Measurements from ENCODE around the gene PTCRA.
A peak's percentile ranks its signal among the peaks of the same experiment; 100 is the strongest.
"Not testable (repeated sequence)": the region's sequence is repeated elsewhere in the genome, so short reads cannot be mapped to it uniquely, and the experiment has no call there.

The PTCRA gene

DNA sequence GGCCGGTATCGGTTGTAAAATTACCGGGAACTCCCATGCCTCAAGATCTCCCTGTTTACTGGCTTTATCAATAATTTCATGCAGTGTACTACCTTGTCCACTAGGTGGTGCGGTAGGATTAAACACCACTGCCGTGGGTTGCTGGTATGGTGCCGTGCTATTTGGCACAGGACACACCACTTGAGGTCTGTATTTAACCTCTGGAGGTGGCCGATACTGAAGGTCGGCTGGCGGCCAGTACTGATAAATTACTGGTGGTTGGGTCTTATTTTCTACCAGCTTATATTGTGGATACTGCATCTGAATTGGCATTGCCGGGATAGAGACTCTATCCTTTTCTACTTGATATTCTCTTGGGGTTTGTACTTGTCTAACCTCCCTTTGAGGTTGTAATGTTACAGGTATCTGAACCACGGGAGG, 14.3 kb upstream of the PTCRA start:
- Histone ChIP-seq H3K4me2 (ENCODE audit: low read length) (no peak overlapping the region), H3K9me3 (ENCODE audit: low read length) (no peaks in the 10 kb centered on the region), H4K20me1 (ENCODE audit: insufficient read depth, low read length) (no peaks in the 10 kb centered on the region), H3K9ac (ENCODE audit: low read length) (no peak overlapping the region), H3K9me2 (ENCODE audit: low read depth, low read length) (no peaks in the 10 kb centered on the region), H3F3A (ENCODE audit: insufficient read depth, low read length) (no peaks in the 10 kb centered on the region), H3K27me3 (ENCODE audit: insufficient read depth, low read length) (no peaks in the 10 kb centered on the region), H3K79me2 (ENCODE audit: insufficient read depth, low read length) (no peaks in the 10 kb centered on the region), H2AFZ (ENCODE audit: low read length) (no peak overlapping the region), H3K36me3 (ENCODE audit: insufficient read depth, low read length) (no peaks in the 10 kb centered on the region), H3K27ac (ENCODE audit: low read depth, low read length, poor library complexity, severe bottlenecking) (no peak overlapping the region), H3K4me3 (ENCODE audit: low read depth, low read length, poor library complexity, severe bottlenecking) (no peak overlapping the region), H3K4me1 (ENCODE audit: insufficient read depth, low read length, severe bottlenecking) (peaks cover 21% of the 10 kb centered on the region)
- peak; percentile 87 for TF ChIP-seq CTCF (IDR thresholded peaks at IDR 0.05; ENCODE audit: low read length)
- TF ChIP-seq EZH2 (IDR thresholded peaks at IDR 0.05; ENCODE audit: borderline replicate concordance, low read length), result no peak

DNA sequence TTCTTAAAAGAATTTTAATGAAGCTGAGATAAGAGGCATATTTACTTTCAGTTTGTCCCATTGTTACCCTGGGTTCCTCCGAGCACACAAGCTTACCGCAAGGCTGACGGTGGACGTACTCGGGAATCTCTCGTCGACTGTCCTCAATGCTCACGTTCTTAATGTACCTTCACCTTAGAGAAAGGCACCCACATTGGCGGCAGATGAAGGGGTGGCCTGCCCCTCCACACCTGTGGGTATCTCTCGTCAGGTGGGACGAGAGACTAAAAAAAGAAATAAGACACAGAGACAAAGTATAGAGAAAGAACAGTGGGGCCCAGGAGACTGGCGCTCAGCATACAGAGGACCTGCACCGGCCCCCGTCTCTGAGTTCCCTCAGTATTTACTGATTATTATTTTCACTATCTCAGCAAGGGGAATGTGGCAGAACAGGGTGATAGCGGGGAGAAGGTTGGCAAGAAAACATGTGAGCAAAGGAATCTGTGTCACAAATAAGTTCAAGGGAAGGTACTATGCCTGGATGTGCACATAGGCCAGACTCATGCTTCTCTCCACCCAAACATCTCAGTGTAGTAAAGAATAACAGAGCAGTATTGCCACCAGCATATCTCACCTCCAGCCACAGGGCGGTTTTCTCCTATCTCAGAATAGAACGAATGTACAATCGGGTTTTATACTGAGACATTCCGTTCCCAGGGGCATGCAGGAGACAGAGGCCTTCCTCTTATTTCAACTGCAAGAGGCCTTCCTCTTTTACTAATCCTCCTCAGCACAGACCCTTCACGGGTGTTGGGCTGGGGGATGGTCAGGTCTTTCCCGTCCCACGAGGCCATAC, 13.2 kb upstream of the PTCRA start:
- H3K9me2 ChIP-seq (ENCODE audit: low read depth, low read length); H3K27ac ChIP-seq (ENCODE audit: low read depth, low read length, poor library complexity, severe bottlenecking); H2AFZ ChIP-seq (ENCODE audit: low read length); H3K79me2 ChIP-seq (ENCODE audit: insufficient read depth, low read length); H3K36me3 ChIP-seq (ENCODE audit: insufficient read depth, low read length); H4K20me1 ChIP-seq (ENCODE audit: insufficient read depth, low read length); H3K27me3 ChIP-seq (ENCODE audit: insufficient read depth, low read length); H3K9ac ChIP-seq (ENCODE audit: low read length); H3F3A ChIP-seq (ENCODE audit: insufficient read depth, low read length); H3K4me3 ChIP-seq (ENCODE audit: low read depth, low read length, poor library complexity, severe bottlenecking); H3K9me3 ChIP-seq (ENCODE audit: low read length): not testable (repeated sequence)
- peaks cover 21% of the 10 kb centered on the region for H3K4me1 ChIP-seq (ENCODE audit: insufficient read depth, low read length, severe bottlenecking)
- 0 out of 2 replicates have a peak overlapping the region, but pooled peaks have one; percentile 7 for H3K4me2 ChIP-seq (ENCODE audit: low read length)

- H2AFZ ChIP-seq (ENCODE audit: low read length), result no peak overlapping the region
- H3K36me3 ChIP-seq (ENCODE audit: insufficient read depth, low read length), result no peaks in the 10 kb centered on the region
- H3K79me2 ChIP-seq (ENCODE audit: insufficient read depth, low read length), result no peaks in the 10 kb centered on the region
- TF ChIP-seq CTCF (IDR thresholded peaks at IDR 0.05; ENCODE audit: low read length) (no peak), EZH2 (IDR thresholded peaks at IDR 0.05; ENCODE audit: borderline replicate concordance, low read length) (no peak)
- H4K20me1 ChIP-seq (ENCODE audit: insufficient read depth, low read length), result no peaks in the 10 kb centered on the region
- no peak overlapping the region for H3K4me3 ChIP-seq (ENCODE audit: low read depth, low read length, poor library complexity, severe bottlenecking)
- no peak overlapping the region for H3K4me2 ChIP-seq (ENCODE audit: low read length)
- H3K27me3 ChIP-seq (ENCODE audit: insufficient read depth, low read length), result no peaks in the 10 kb centered on the region
- peaks cover 21% of the 10 kb centered on the region for H3K4me1 ChIP-seq (ENCODE audit: insufficient read depth, low read length, severe bottlenecking)
- H3K27ac ChIP-seq (ENCODE audit: low read depth, low read length, poor library complexity, severe bottlenecking), result no peak overlapping the region
- no peak overlapping the region for H3K9ac ChIP-seq (ENCODE audit: low read length)
- H3F3A ChIP-seq (ENCODE audit: insufficient read depth, low read length), result no peaks in the 10 kb centered on the region
- no peaks in the 10 kb centered on the region for H3K9me2 ChIP-seq (ENCODE audit: low read depth, low read length)
- H3K9me3 ChIP-seq (ENCODE audit: low read length), result no peaks in the 10 kb centered on the region
Observed at GRCh38 chr6:42904467-42904866, 11.4 kb upstream of the PTCRA start.

- H3K27ac ChIP-seq (ENCODE audit: low read depth, low read length, poor library complexity, severe bottlenecking), result no peak overlapping the region
- peaks cover 9% of the 10 kb centered on the region for H3K4me1 ChIP-seq (ENCODE audit: insufficient read depth, low read length, severe bottlenecking)
- H3K4me3 ChIP-seq (ENCODE audit: low read depth, low read length, poor library complexity, severe bottlenecking), result no peak overlapping the region
- H2AFZ ChIP-seq (ENCODE audit: low read length), result no peak overlapping the region
- H4K20me1 ChIP-seq (ENCODE audit: insufficient read depth, low read length), result no peaks in the 10 kb centered on the region
- H3K9me2 ChIP-seq (ENCODE audit: low read depth, low read length), result no peaks in the 10 kb centered on the region
- H3F3A ChIP-seq (ENCODE audit: insufficient read depth, low read length), result no peaks in the 10 kb centered on the region
- H3K4me2 ChIP-seq (ENCODE audit: low read length), result no peak overlapping the region
- no peaks in the 10 kb centered on the region for H3K9me3 ChIP-seq (ENCODE audit: low read length)
- H3K9ac ChIP-seq (ENCODE audit: low read length), result no peak overlapping the region
- no peaks in the 10 kb centered on the region for H3K36me3 ChIP-seq (ENCODE audit: insufficient read depth, low read length)
- H3K79me2 ChIP-seq (ENCODE audit: insufficient read depth, low read length), result no peaks in the 10 kb centered on the region
- no peaks in the 10 kb centered on the region for H3K27me3 ChIP-seq (ENCODE audit: insufficient read depth, low read length)
- no peak for TF ChIP-seq EZH2 (IDR thresholded peaks at IDR 0.05; ENCODE audit: borderline replicate concordance, low read length)
- TF ChIP-seq CTCF (IDR thresholded peaks at IDR 0.05; ENCODE audit: low read length), result no peak
Observed at GRCh38 chr6:42907336-42907735, 8.5 kb upstream of the PTCRA start.

Data from OCI-LY1 (cell line).